Measurements from ENCODE around the gene FLVCR2. TPM values are rescaled to one million over a fixed set of nuclear protein-coding genes. Genes with fewer than 3 reads are reported as not detected.

FLVCR2 gene
- total RNA-seq, 2 donors from 2014 or later, result under 0.01 to 1.3 TPM

DNA sequence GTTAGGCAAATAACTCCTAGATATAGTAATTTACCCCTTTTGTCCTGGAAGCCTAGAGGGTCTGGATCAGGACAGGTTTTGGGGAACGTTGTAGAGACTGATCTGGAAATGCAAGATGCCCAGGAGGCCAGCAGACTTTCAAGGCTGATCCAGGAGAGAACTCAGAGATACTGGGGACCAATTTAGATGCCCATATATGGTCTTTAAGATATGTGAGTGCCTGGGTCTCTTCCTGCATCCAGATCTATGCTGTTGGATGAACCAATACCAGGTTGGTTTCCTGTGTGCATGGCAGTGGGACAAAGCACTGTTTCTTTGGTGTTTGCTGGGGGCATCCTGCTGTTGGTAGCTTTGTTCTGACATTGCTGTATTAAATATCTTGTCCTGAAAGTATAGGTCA is 76.8 kb downstream of the FLVCR2 start:
- TF ChIP-seq, protein P1, sequence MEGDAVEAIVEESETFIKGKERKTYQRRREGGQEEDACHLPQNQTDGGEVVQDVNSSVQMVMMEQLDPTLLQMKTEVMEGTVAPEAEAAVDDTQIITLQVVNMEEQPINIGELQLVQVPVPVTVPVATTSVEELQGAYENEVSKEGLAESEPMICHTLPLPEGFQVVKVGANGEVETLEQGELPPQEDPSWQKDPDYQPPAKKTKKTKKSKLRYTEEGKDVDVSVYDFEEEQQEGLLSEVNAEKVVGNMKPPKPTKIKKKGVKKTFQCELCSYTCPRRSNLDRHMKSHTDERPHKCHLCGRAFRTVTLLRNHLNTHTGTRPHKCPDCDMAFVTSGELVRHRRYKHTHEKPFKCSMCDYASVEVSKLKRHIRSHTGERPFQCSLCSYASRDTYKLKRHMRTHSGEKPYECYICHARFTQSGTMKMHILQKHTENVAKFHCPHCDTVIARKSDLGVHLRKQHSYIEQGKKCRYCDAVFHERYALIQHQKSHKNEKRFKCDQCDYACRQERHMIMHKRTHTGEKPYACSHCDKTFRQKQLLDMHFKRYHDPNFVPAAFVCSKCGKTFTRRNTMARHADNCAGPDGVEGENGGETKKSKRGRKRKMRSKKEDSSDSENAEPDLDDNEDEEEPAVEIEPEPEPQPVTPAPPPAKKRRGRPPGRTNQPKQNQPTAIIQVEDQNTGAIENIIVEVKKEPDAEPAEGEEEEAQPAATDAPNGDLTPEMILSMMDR (IDR thresholded peaks at IDR 0.05), result no peak
- no peak for DNase-seq
- 0% methylated on average over 1 of the region's 1 CpG for WGBS, 2 donors
- peaks cover 2 to 7% of the 10 kb centered on the region in 2 donors for H3K36me3 ChIP-seq (replicated peaks in 1 of 2; ENCODE audit: insufficient read depth in 1 of 2, low read depth in 2 of 2)
- H3K27ac ChIP-seq, result no peak overlapping the region
- intact Hi-C loops (cut with DNase I), result no loop called here
- H3K9me3 ChIP-seq, result no peaks in the 10 kb centered on the region
- H3K4me1 ChIP-seq, result peaks cover 13% of the 10 kb centered on the region
- no peak overlapping the region for H3K4me3 ChIP-seq
- no peaks in the 10 kb centered on the region for H3K27me3 ChIP-seq
- no peak for ATAC-seq

DNA sequence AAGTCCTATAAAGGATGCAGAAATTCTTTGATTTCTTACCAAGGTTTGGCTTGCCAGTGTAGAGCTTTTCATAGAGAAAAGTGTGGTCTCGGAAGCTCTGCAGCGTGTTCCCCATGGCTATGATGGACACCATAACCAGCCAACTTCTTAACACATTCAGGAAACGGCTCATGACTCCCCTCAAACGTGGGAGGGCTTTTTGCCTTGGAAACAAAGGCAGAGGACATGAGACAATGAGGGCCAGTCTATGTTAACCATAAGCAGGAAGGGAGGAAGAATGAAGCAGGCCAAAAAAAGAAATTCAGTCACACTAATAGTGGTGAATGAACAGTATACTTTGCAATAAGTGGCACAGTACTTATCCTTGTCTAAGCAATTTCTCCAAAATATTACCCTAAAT is 78.9 kb downstream of the FLVCR2 start:
- Histone ChIP-seq H3K9me3 (no peaks in the 10 kb centered on the region), H3K27ac (no peak overlapping the region), H3K4me1 (peaks cover 20% of the 10 kb centered on the region), H3K4me3 (no peak overlapping the region), H3K27me3 (no peaks in the 10 kb centered on the region), H3K36me3 (replicated peaks in 1 of 2; ENCODE audit: insufficient read depth in 1 of 2, low read depth in 2 of 2) (no peaks in the 10 kb centered on the region)
- WGBS, 2 donors, result 78 to 79% methylated on average over 4 of the region's 4 CpGs
- ATAC-seq, result no peak
- intact Hi-C loops (cut with DNase I), result no loop called here
- DNase-seq, result no peak
- TF ChIP-seq, protein P1 (IDR thresholded peaks at IDR 0.05), result no peak
- no peak for TF ChIP-seq POLR2A (IDR thresholded peaks at IDR 0.05)

DNA sequence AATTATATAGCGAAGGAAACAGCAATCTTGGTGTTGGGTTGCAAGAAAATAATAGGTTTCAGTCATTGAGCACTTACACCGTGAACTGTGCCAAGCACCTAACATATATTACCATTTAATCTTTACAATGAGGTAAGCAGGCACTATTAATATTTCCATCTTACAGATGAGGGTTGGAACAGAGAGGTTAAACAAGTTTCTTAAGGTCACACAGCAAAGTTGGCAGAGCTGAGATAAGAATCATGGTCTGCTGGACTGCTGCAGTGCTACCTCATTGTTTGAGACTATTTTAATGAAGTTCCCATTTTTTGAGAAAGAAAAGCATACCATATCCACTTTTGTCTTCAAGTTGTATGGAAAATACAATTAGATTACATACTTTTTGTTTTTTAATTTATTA is 80.5 kb downstream of the FLVCR2 start:
- TF ChIP-seq, protein P1 (IDR thresholded peaks at IDR 0.05), result no peak
- no peak for TF ChIP-seq POLR2A (IDR thresholded peaks at IDR 0.05)

DNA sequence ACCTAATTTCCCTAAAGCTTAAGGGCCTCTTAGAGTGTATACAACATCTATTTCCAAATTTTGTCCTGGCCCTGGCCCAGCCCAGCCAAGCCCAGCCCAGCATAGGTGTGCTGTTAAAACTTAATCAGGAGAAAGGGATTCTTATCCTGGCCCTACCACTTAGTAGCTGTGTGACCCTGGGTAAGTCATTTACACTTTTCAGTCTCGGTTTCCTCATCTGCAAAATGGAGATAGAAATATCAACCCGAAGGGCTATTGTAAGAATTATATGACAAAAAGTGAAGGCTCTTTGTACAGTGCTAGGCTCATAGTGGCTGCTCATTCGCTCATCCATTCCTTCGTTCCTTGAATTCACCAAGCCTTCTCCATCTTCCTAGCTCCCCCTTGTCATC is 81.8 kb downstream of the FLVCR2 start:
- H3K27me3 ChIP-seq, result no peaks in the 10 kb centered on the region
- 11 to 15% methylated on average over 4 of the region's 4 CpGs for WGBS, 2 donors
- TF ChIP-seq, protein P1 (IDR thresholded peaks at IDR 0.05), result no peak
- ATAC-seq, result no peak
- peaks cover 23% of the 10 kb centered on the region for H3K4me1 ChIP-seq
- peak overlapping the region; percentile 57 to 92 (median 81) for H3K27ac ChIP-seq
- no peaks in the 10 kb centered on the region for H3K36me3 ChIP-seq (replicated peaks in 1 of 2; ENCODE audit: insufficient read depth in 1 of 2, low read depth in 2 of 2)
- no peak for DNase-seq
- no peaks in the 10 kb centered on the region for H3K9me3 ChIP-seq
- peak overlapping the region; percentile 37 to 54 for H3K4me3 ChIP-seq
- intact Hi-C loops (cut with DNase I), result no loop called here

More for the DNA sequence above, 80.5 kb downstream of the FLVCR2 start:
- H3K9me3 ChIP-seq, result no peaks in the 10 kb centered on the region
- DNase-seq (no peak), ATAC-seq (no peak)
- H3K4me1 ChIP-seq, result peaks cover 23% of the 10 kb centered on the region
- no peaks in the 10 kb centered on the region for H3K36me3 ChIP-seq (replicated peaks in 1 of 2; ENCODE audit: insufficient read depth in 1 of 2, low read depth in 2 of 2)
- no peak overlapping the region for H3K4me3 ChIP-seq
- no peak overlapping the region for H3K27ac ChIP-seq
- no peaks in the 10 kb centered on the region for H3K27me3 ChIP-seq
- intact Hi-C loops (cut with DNase I), result no loop called here
- WGBS, 2 donors, result 91 to 96% methylated on average over 2 of the region's 2 CpGs

DNA sequence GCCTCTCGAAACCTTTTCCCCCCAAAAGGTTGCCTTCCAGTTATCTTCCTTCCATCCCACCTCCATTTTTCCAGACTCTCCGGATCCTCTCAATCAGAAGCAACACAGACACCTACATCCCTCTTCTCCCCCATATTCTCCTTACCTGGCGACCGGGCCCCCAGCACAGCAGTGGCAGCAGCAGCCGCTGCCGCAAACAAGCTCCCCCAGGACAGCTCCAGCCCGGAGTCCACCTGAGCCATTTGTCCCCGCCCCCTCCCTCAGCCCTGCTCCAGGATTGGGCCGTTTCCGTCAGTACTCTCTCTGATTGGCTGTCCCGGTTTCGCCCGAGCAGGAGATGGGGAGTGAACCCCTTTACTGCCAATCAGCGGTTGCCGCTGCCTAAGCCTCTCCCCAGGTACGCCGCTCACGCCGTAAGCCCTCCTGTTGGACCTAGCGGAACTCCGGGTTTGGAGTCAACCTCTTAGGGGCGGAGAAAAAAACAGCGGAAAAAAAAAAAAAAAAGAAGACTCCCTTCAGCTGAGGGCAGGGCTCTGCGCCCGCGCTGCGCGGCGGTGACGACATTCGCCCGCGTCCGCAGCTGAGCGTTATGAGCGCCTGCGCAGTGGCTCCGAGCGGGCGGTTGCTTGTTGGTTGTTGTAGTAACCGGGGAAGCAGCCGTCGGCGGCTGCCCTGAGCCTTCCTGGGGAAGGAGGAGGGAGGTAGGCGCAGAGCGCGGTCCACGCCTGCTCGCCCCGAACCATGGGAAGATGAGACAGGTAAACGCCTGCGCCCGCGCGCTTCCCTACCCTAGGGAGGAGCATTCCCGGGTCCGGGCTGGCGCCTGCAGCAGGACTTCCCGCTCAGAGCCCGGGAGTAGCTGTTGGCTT is 82.4 kb downstream of the FLVCR2 start, which contains the start of the genes ERG28 and TTLL5:
Gene ERG28 (minus strand): TSS at position 247 of the 869 bp plus-strand sequence. CDS start 3,374 bp downstream, outside the sequence.
Gene TTLL5 (plus strand): TSS at position 617 of the 869 bp plus-strand sequence. CDS start 1,904 bp downstream, outside the sequence.
- intact Hi-C loops (cut with DNase I), result no loop called here
- H3K27ac ChIP-seq, result peak within 1 kb of the TSS; percentile 74 to 92 (median 82)
- H3K27me3 ChIP-seq, result no peaks in the 10 kb centered on the region
- TF ChIP-seq POLR2A (IDR thresholded peaks at IDR 0.05), result peak; percentile 54 to 91 (median 88)
- TF ChIP-seq, protein P1 (IDR thresholded peaks at IDR 0.05), result no peak
- peaks cover 23% of the 10 kb centered on the region for H3K4me1 ChIP-seq
- ATAC-seq, result peak; percentile 97
- H3K4me3 ChIP-seq, result peak within 1 kb of the TSS; percentile 83 to 88
- no peaks in the 10 kb centered on the region for H3K9me3 ChIP-seq
- DNase-seq, result peak; percentile 98 to 99 (median 98)
- 0% methylated on average over 36 to 60 of the region's 60 CpGs for WGBS, 2 donors
- no peaks in the 10 kb centered on the region for H3K36me3 ChIP-seq (replicated peaks in 1 of 2; ENCODE audit: insufficient read depth in 1 of 2, low read depth in 2 of 2)

Data from body of pancreas (tissue), 4 donors.